HFFc6 (cell line): ENCODE results near the gene AP4S1. TPM values are rescaled to one million over a fixed set of nuclear protein-coding genes. Genes with fewer than 3 reads are reported as not detected.

ENCODE experiments used
- DNase-seq: peaks from one replicate; pipeline ENCODE4 v3.0.0-alpha.2; 2018
- H3K27ac Mint-ChIP-seq: 2 replicates; pipeline ENCODE4 v1.8.0; 2020; ENCODE audit warnings: mild to moderate bottlenecking, mixed read lengths
- H3K27me3 Mint-ChIP-seq: 2 replicates; pipeline ENCODE4 v1.8.0; 2021; ENCODE audit warnings: mild to moderate bottlenecking, moderate library complexity, mixed read lengths; ENCODE audit not compliant: insufficient read depth
- H3K36me3 Mint-ChIP-seq: 2 replicates; pipeline ENCODE4 v1.8.0; 2021; ENCODE audit warnings: low read depth, mixed read lengths
- H3K4me1 Mint-ChIP-seq: 2 replicates; pipeline ENCODE4 v1.8.0; 2020; ENCODE audit warnings: low read depth, mixed read lengths
- H3K4me3 Mint-ChIP-seq: 2 replicates; pipeline ENCODE4 v1.8.0; 2020; ENCODE audit warnings: mild to moderate bottlenecking, moderate library complexity, mixed read lengths
- H3K9me3 Mint-ChIP-seq: 2 replicates; pipeline ENCODE4 v1.8.0; 2020; ENCODE audit warnings: mild to moderate bottlenecking, mixed read lengths
- total RNA-seq, 6 experiments: library from RNA; stranded (reverse); fragmentation: NEBNext Ultra II Directional; extraction: Animal tissue kit (Norgen Biotek cat#: 25700); gene quantifications; 2 replicates in 1 of 6; 3 replicates in 5 of 6; pipeline ENCODE4 v1.2.3, GENCODE V29; 2021
- TF ChIP-seq, protein P1 (sequence below): fragments of 200-600 bp; sonication (generic); IDR thresholded peaks from 2 replicates; pipeline ENCODE4 v1.5.0; 2021; ENCODE audit warnings: antibody characterized with exemption, mild to moderate bottlenecking

AP4S1 gene
- total RNA-seq, 6 experiments from 2014 or later = 6.5 to 10.0 (median 7.5) TPM

DNA sequence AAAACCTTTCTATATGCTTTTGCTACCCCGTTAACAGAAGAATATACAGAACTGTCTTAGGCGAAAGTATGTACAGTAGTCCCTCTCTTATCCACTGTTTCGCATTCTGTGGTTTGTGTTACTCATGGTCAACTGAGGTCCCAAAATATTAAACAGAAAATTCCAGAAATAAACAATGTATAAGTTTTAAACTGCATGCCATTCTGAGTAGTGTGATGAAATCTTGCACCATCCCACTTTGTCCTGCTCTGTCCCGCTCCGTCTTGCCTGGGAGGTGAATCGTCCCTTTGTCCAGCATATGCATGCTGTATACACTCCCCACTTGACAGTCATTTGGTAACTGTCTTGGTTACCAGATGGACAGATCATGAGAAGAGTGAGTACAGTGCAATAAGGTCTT is 70.8 kb downstream of the AP4S1 start:
- Mint-ChIP-seq H3K27ac (no peak overlapping the region; the same call in 1 of the 2 replicates), H3K4me3 (no peak overlapping the region), H3K4me1 (peaks cover 16% of the 10 kb centered on the region), H3K36me3 (peaks cover 33% of the 10 kb centered on the region), H3K27me3 (peaks cover 1% of the 10 kb centered on the region; the same call in 1 of the 2 replicates), H3K9me3 (no peaks in the 10 kb centered on the region)
- TF ChIP-seq, protein P1, sequence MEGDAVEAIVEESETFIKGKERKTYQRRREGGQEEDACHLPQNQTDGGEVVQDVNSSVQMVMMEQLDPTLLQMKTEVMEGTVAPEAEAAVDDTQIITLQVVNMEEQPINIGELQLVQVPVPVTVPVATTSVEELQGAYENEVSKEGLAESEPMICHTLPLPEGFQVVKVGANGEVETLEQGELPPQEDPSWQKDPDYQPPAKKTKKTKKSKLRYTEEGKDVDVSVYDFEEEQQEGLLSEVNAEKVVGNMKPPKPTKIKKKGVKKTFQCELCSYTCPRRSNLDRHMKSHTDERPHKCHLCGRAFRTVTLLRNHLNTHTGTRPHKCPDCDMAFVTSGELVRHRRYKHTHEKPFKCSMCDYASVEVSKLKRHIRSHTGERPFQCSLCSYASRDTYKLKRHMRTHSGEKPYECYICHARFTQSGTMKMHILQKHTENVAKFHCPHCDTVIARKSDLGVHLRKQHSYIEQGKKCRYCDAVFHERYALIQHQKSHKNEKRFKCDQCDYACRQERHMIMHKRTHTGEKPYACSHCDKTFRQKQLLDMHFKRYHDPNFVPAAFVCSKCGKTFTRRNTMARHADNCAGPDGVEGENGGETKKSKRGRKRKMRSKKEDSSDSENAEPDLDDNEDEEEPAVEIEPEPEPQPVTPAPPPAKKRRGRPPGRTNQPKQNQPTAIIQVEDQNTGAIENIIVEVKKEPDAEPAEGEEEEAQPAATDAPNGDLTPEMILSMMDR = no peak
- DNase-seq = peak; percentile 7

DNA sequence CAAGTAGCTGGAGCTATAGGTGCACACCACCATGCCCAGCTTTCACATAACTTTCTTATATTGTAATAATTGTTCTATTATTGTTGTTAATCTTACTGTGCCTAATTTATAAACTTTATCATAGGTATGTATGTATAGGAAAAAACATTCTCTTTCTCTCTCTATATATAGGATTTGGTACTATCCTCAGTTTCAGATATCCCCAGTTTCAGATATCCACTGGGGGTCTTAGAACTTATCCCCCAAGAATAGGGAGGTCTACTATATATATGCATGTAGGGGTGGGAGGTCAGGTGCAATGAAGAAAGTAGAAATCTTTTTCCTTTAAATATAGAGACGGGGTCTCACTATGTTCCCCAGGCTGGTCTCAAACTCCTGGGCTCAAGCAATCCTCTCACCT is 71.6 kb downstream of the AP4S1 start:
- DNase-seq = no peak
- Mint-ChIP-seq H3K9me3 (no peaks in the 10 kb centered on the region), H3K4me3 (no peak overlapping the region), H3K36me3 (peaks cover 40% of the 10 kb centered on the region), H3K4me1 (peaks cover 8% of the 10 kb centered on the region), H3K27me3 (no peaks in the 10 kb centered on the region), H3K27ac (no peak overlapping the region)
- TF ChIP-seq, protein P1 = no peak

DNA sequence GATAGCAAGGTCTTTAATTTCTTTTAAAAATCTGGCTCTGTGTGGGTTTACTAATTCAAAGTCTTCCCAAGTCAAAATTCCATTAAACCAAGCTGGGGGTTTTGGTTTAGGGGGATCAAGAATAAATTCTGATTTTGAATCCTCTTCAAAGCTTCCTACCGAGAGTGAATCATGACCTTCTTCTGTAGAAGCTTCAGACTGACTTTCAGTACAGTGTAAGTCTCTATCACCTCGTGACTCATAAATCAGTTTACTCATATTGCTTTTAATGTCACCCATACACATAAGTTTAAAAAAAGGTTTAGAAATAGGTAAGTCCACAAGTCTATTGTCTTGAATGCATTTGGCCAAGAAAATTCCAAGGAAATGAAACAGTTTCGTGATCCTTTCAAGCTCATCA is 81.3 kb downstream of the AP4S1 start:
- H3K36me3 Mint-ChIP-seq = peaks cover 39% of the 10 kb centered on the region
- H3K27me3 Mint-ChIP-seq = no peaks in the 10 kb centered on the region; the same call in 1 of the 2 replicates
- peak overlapping the region; percentile 47 for H3K27ac Mint-ChIP-seq

DNA sequence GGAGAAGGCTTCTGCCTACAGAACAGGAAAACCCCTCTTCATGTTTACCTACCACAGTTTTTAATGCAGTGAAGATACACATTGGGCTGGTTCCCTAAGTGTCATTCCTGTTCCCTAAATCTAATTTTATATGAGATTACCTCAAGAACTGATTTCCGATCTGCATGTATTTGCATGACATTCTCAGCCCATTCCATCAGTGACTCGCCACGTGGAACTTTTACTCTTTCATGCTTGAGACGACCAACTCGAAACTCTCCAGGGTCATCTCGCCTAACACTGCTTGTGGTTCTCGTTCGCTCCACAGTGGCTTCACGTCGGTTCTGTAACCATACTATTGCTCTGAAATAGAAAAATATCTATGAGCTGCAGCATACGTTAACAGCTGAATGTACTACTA is 83.8 kb downstream of the AP4S1 start:
- Mint-ChIP-seq H3K27me3 (no peaks in the 10 kb centered on the region; the same call in 1 of the 2 replicates), H3K27ac (no peak overlapping the region), H3K4me3 (no peak overlapping the region), H3K9me3 (no peaks in the 10 kb centered on the region), H3K36me3 (peaks cover 21% of the 10 kb centered on the region), H3K4me1 (peaks cover 8% of the 10 kb centered on the region)
- TF ChIP-seq, protein P1 = no peak
- no peak for DNase-seq

More for the DNA sequence above, 81.3 kb downstream of the AP4S1 start:
- DNase-seq = peak; percentile 30
- TF ChIP-seq, protein P1 = no peak
- H3K9me3 Mint-ChIP-seq = no peaks in the 10 kb centered on the region
- peaks cover 8% of the 10 kb centered on the region for H3K4me1 Mint-ChIP-seq
- no peak overlapping the region for H3K4me3 Mint-ChIP-seq

DNA sequence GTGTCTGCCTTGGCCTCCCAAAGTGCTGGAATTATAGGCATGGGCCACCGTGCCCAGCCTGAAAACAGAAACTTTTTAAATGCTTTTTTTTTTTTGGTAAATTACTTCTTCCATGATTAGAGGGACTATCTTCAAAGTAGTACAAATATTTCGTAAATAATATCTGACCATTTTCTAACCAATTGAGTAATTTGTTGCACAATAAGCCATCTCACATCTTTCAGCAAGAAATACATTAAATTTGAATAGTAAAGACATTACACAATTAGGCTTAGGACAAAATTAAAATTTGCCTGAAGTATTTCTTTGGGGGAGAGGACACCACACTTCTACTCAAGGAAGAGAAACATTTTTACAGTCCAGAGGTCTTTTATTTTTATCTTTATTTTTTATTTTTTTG is 85.4 kb downstream of the AP4S1 start:
- TF ChIP-seq, protein P1 = no peak
- H3K4me3 Mint-ChIP-seq = no peak overlapping the region
- DNase-seq = no peak
- peaks cover 8% of the 10 kb centered on the region for H3K4me1 Mint-ChIP-seq
- H3K27ac Mint-ChIP-seq = no peak overlapping the region
- no peaks in the 10 kb centered on the region for H3K27me3 Mint-ChIP-seq
- no peaks in the 10 kb centered on the region for H3K9me3 Mint-ChIP-seq
- H3K36me3 Mint-ChIP-seq = peaks cover 14% of the 10 kb centered on the region

DNA sequence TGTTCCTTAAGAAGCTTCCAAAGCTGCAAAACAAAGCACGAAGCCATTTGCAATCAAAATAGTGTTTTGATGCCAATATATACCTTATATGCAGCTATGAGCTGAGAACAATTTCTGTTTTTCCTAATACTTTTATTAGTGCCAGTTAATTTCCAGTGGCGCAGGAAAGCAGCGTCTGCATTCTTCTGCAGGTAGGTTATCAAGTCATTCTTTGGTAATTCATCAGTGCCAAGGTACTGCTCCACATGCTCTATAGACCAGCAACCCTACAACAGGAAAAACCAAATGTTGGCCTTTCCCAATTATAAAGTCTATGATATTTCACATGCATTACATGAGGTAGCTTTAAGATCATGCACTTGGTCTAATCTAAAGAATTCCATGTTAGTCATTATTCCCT is 88.3 kb downstream of the AP4S1 start:
- Mint-ChIP-seq H3K27me3 (no peaks in the 10 kb centered on the region), H3K36me3 (peaks cover 14% of the 10 kb centered on the region), H3K4me3 (no peak overlapping the region), H3K9me3 (no peaks in the 10 kb centered on the region), H3K27ac (no peak overlapping the region), H3K4me1 (no peaks in the 10 kb centered on the region)
- DNase-seq = no peak
- TF ChIP-seq, protein P1 = no peak
